ENCODE results near the gene CCDC178.
"Not testable (repeated sequence)": the region's sequence is repeated elsewhere in the genome, so short reads cannot be mapped to it uniquely, and the experiment has no call there.

The CCDC178 gene

GRCh38 chr18:32974421-32975162 is 465.9 kb downstream of the CCDC178 start:
- DNase-seq, result peak; percentile 12

- DNase-seq, result peak; percentile 31
Observed at GRCh38 chr18:32968248-32968647, 472.3 kb downstream of the CCDC178 start.

DNA sequence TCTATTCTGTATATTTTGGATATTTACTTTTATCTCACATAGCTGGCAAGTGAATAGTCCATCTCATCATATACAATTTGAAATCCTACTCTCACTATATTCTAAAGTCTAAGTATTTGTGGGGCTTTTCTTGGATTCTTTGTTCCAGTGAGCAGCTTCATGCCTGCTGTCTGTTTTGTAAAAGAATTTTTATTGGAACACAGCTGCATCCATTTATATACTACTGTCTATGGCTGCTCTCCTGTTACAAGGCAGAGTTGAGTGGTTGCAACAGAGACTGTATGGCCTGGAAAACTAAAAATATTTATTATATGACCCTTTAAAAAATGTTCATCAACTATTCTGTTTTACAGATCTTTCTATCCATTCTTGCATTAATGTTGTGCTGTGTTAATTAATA is 474.4 kb downstream of the CCDC178 start:
- DNase-seq, result no peak

DNA sequence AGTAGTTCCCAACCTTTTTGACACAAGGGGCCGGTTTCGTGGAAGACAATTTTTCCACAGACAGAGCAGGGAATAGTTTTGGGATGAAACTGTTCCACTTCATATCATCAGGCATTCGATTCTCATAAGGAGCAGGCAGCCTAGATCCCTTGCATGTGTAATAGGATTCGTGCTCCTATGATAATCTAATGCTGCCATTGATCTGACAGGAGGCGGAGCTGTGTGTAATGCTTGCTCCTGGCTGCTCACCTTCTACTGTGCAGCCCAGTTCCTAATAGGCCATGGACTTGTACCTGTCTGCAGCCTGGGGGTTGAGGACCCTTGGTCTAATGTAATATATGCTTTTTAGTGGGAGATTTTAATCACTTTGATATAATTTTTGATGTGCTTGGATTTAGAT is 479.0 kb downstream of the CCDC178 start:
- no peak for DNase-seq

- no peak for DNase-seq
Observed at GRCh38 chr18:32958746-32959145, 481.8 kb downstream of the CCDC178 start.

DNA sequence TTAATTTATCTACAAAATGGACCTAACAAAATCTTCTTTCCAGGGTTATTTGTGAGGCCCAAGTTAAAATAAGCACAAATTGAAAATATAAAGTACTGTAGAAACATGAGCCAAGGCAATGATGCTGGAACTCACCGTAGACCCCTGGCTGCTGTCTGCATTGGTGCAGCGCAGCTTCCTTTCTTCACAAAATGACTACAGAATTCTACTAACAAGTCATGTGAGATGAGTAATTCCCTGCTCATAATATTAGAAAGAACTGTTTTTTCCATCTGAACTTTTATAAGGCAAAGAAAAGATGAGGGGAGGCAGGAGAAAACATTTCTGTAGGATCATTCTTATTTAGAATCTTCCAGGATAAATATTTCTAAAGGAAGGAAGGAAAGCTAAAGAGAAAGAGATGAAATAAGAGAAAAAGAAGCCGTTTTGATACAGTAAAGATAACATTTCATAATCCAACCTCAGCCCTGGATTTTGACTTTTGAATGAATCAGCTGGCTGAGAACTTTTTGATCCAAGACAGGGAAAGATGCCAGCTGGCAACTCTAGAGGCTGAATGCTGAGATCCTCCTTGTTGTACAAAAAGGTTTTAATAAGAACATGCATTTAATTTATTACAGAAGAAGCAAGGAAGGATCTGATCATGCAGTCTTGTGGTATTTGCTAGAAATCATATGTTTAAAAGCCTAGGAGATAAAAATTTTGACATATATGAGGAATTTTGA is 483.8 kb downstream of the CCDC178 start:
- peak; percentile 79 for DNase-seq

- not testable (repeated sequence) for DNase-seq
Observed at GRCh38 chr18:32952318-32952717, 488.2 kb downstream of the CCDC178 start.

GRCh38 chr18:32937597-32937996 is 502.9 kb downstream of the CCDC178 start:
- no peak for DNase-seq

- DNase-seq, result no peak
Observed at GRCh38 chr18:32937066-32937465, 503.5 kb downstream of the CCDC178 start.

- no peak for DNase-seq
Observed at GRCh38 chr18:32934201-32934600, 506.3 kb downstream of the CCDC178 start.

GRCh38 chr18:32930695-32931301 is 509.7 kb downstream of the CCDC178 start:
- peak; percentile 51 for DNase-seq

- no peak for DNase-seq
Observed at GRCh38 chr18:32929213-32929612, 511.3 kb downstream of the CCDC178 start.

- DNase-seq, result peak; percentile 55
Observed at GRCh38 chr18:32922951-32923430, 517.5 kb downstream of the CCDC178 start.

- peak; percentile 92 for DNase-seq
Observed at GRCh38 chr18:32920796-32921787, 519.4 kb downstream of the CCDC178 start.

GRCh38 chr18:32919799-32920198 is 520.7 kb downstream of the CCDC178 start:
- DNase-seq, result peak; percentile 29

- no peak for DNase-seq
Observed at GRCh38 chr18:32918692-32919250, 521.8 kb downstream of the CCDC178 start.

- peak; percentile 10 for DNase-seq
Observed at GRCh38 chr18:32915516-32915915, 525.0 kb downstream of the CCDC178 start.

GRCh38 chr18:32911660-32912284 is 528.7 kb downstream of the CCDC178 start:
- DNase-seq, result peak; percentile 86

GRCh38 chr18:32910694-32911296 is 529.7 kb downstream of the CCDC178 start:
- DNase-seq, result peak; percentile 25

DNA sequence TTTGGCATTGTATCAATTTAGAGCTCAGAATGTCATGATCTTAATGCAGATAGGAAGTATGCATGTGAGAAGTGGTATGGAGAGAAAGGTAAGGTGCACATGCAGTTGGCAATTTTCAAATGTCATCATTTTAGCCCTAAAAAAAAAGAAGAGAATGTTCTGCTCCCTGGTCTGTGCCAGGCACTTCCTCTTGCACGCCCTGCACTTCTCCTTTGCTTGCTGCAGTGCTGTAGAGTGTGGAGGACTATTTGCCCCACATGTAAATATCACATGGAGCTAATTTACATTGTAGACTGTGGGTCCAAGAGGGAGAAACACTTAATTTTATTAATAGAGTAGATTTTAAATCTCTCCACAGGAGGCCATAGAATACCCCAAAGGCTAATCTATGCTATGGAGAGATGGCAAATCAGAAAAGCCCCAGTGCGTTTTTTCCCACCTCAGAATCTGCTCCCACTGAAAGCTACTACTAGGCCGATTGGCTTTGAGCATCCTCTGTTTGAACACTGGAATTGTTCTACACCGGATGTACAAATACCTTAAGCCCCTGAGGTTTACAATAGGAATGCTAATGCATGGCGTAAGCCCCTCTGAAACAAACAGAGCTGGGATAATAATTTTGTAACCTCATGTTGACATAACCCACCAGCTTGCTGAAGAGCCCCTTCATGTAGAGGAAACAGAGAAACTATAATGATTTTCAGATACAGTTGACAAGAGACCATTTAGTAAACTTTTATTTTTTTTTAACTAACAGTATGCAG is 530.5 kb downstream of the CCDC178 start:
- DNase-seq, result no peak
